ENCODE measurements around the gene AMZ1.

DNA sequence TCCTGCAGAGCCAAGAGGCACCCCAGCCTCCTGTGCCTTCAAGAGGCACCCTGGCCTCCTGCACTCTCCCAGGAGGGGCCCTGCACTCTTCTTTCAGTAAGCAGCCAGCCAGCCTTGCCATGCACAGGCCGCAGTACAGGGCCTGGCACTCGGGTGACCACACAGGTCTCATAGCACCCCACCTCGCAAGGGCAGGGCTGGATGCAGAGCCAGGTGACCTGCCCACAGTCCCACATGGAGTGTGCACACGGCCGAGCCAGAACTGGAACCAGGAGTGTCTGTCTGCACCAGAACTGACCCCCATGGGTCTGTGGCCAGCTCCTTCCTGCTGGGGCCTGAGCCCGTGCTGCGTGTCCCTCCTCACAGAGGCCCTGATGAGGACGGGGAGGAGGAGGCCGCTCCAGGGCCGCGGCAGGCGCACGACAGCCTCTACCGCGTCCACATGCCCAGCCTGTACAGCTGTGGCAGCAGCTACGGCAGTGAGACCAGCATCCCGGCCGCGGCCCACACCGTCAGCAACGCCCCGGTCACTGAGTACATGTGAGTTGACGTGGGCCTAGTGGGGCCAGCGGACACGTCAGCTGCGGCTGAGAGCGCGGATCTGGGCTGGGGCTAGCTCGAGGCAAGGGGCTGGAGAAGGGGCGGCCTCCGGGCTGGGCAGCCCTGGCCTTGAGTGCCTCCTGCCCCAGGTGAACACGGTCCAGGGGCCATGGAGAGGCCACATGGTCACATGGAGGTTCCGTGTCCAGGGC, 29.9 kb upstream of the AMZ1 start:
- TF ChIP-seq GATA3 (IDR thresholded peaks at IDR 0.05; ENCODE audit: low read depth, low read length) (no peak), GATA2 (IDR thresholded peaks at IDR 0.05; ENCODE audit: low read depth, low read length) (no peak)

Measured in SH-SY5Y (cell line).